Measurements from ENCODE around the gene MTREX. TPM values are rescaled to one million over a fixed set of nuclear protein-coding genes. Genes with fewer than 3 reads are reported as not detected.

MTREX gene
- total and polyA plus RNA-seq, 2 of the 8 experiments (the other 6 are each of a cell fraction or from before 2014, with no cell fraction given) = 16.0 to 130 TPM

- TF ChIP-seq, protein P1, sequence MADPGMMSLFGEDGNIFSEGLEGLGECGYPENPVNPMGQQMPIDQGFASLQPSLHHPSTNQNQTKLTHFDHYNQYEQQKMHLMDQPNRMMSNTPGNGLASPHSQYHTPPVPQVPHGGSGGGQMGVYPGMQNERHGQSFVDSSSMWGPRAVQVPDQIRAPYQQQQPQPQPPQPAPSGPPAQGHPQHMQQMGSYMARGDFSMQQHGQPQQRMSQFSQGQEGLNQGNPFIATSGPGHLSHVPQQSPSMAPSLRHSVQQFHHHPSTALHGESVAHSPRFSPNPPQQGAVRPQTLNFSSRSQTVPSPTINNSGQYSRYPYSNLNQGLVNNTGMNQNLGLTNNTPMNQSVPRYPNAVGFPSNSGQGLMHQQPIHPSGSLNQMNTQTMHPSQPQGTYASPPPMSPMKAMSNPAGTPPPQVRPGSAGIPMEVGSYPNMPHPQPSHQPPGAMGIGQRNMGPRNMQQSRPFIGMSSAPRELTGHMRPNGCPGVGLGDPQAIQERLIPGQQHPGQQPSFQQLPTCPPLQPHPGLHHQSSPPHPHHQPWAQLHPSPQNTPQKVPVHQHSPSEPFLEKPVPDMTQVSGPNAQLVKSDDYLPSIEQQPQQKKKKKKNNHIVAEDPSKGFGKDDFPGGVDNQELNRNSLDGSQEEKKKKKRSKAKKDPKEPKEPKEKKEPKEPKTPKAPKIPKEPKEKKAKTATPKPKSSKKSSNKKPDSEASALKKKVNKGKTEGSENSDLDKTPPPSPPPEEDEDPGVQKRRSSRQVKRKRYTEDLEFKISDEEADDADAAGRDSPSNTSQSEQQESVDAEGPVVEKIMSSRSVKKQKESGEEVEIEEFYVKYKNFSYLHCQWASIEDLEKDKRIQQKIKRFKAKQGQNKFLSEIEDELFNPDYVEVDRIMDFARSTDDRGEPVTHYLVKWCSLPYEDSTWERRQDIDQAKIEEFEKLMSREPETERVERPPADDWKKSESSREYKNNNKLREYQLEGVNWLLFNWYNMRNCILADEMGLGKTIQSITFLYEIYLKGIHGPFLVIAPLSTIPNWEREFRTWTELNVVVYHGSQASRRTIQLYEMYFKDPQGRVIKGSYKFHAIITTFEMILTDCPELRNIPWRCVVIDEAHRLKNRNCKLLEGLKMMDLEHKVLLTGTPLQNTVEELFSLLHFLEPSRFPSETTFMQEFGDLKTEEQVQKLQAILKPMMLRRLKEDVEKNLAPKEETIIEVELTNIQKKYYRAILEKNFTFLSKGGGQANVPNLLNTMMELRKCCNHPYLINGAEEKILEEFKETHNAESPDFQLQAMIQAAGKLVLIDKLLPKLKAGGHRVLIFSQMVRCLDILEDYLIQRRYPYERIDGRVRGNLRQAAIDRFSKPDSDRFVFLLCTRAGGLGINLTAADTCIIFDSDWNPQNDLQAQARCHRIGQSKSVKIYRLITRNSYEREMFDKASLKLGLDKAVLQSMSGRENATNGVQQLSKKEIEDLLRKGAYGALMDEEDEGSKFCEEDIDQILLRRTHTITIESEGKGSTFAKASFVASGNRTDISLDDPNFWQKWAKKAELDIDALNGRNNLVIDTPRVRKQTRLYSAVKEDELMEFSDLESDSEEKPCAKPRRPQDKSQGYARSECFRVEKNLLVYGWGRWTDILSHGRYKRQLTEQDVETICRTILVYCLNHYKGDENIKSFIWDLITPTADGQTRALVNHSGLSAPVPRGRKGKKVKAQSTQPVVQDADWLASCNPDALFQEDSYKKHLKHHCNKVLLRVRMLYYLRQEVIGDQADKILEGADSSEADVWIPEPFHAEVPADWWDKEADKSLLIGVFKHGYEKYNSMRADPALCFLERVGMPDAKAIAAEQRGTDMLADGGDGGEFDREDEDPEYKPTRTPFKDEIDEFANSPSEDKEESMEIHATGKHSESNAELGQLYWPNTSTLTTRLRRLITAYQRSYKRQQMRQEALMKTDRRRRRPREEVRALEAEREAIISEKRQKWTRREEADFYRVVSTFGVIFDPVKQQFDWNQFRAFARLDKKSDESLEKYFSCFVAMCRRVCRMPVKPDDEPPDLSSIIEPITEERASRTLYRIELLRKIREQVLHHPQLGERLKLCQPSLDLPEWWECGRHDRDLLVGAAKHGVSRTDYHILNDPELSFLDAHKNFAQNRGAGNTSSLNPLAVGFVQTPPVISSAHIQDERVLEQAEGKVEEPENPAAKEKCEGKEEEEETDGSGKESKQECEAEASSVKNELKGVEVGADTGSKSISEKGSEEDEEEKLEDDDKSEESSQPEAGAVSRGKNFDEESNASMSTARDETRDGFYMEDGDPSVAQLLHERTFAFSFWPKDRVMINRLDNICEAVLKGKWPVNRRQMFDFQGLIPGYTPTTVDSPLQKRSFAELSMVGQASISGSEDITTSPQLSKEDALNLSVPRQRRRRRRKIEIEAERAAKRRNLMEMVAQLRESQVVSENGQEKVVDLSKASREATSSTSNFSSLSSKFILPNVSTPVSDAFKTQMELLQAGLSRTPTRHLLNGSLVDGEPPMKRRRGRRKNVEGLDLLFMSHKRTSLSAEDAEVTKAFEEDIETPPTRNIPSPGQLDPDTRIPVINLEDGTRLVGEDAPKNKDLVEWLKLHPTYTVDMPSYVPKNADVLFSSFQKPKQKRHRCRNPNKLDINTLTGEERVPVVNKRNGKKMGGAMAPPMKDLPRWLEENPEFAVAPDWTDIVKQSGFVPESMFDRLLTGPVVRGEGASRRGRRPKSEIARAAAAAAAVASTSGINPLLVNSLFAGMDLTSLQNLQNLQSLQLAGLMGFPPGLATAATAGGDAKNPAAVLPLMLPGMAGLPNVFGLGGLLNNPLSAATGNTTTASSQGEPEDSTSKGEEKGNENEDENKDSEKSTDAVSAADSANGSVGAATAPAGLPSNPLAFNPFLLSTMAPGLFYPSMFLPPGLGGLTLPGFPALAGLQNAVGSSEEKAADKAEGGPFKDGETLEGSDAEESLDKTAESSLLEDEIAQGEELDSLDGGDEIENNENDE (IDR thresholded peaks at IDR 0.05; ENCODE audit: insufficient replicate concordance, low read length) = no peak
- TF ChIP-seq POU5F1 (IDR thresholded peaks at IDR 0.05; ENCODE audit: low read depth, low read length) (no peak), KDM1A (IDR thresholded peaks at IDR 0.05; ENCODE audit: borderline replicate concordance, low read length) (no peak), CEBPB (IDR thresholded peaks at IDR 0.05; ENCODE audit: low read depth, low read length) (no peak), POLR2AphosphoS5 (IDR thresholded peaks at IDR 0.05; ENCODE audit: low read depth, low read length) (no peak), ATF3 (IDR thresholded peaks at IDR 0.05; ENCODE audit: insufficient read depth, low read depth, low read length) (no peak), RNF2 (IDR thresholded peaks at IDR 0.05; ENCODE audit: borderline replicate concordance, low read depth, low read length, missing control alignments, poor library complexity, severe bottlenecking) (no peak), SP4 (IDR thresholded peaks at IDR 0.05; ENCODE audit: low read length) (no peak), HDAC2 (IDR thresholded peaks at IDR 0.05; ENCODE audit: borderline replicate concordance in 1 of 2, low read depth in 2 of 2, low read length in 2 of 2) (no peak), SP1 (IDR thresholded peaks at IDR 0.05; ENCODE audit: low read depth, low read length) (no peak)
Measured at GRCh38 chr5:55316837-55317236, 9.0 kb downstream of the MTREX start (continued).
